NCI-H187 treated with DMSO at 0.1 percent for 48 hours (cell line): ENCODE results near the gene OTUD4.
"Not testable (repeated sequence)": the region's sequence is repeated elsewhere in the genome, so short reads cannot be mapped to it uniquely, and the experiment has no call there.

Experiments
- DNase-seq: peaks from one replicate; lab custom pipeline; 2025; lab: John Stamatoyannopoulos, UW

The OTUD4 gene

DNA sequence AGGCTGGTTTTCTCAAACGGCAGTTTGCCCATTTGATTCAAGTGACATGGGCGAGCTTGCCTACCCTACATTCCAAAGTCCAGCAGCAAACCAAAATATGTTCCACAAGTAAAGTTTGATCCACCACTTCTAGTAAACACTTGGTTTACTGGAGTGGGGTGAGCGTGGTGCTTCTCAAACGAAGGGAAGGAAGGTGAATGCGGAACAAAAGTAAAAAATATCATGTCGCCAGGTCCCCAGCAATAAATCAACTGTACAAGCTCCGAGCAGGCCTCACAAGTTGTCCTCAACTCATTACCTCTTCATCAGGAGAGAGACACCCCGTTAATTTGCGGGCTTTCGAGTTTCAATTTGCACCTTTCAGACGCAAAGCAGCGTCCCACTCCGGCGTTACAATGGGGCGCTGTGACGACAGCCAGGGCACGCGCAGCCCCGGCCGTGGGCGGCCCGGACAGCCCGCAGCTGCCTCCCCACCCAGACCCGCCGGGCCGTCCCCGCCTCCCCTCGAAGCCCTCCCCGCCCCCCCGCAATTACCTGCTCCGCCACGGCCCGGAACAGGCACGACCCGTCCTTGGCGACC lies 1.0 kb downstream of the OTUD4 start:
- DNase-seq, result no peak

DNA sequence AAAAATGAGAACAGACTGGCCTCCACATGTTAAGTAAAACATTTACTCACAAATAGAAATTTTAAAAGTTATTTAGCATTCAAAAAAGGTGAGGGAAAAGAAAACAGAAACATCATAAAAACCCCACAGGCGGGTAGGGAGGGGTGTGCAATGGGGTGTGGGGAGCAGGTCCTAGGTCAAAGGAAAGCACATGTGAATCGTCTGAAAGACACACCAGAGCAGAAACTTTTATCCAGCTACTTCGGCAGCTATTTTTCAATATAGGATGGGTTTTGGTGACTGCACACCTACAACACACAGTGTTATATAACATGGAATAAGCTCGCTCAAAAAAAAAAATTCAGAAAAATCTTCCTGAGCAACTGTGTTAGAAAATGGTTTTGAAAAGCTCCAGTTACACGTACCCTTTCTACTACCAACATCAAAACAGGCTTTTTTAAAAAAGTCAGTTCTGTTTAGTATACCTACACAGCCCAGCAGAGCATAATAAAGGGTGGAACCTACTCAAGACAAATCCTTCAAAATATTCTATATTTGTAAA lies 1.6 kb downstream of the OTUD4 start:
- no peak for DNase-seq

DNA sequence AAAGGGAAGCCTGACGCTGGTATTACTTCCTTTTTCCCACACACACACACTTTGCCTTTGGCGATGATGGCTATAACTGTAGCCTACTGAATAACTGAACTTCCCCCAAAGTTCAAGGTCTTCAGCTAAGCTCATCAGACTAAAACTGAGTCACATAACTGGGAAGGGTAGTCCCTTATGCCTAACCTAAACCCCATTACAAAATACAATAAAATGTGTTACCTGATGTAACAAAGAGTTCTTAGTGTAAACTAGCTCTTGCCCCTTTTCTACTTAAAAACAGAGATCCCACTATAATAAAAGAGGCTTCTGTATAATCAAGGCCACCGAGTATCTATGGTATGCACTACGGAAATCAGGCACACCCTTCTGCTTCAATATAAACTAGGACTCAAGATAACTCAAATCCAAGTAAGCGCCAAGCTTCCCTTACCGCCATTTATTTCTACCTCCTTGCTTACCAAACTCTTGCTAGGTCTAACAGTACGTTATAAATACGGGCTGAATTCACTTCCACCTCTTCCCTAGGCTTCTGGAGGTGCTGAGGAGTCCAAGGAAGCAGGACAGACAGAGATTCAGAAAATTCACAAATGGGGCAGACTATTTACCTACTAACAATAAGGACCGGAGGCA lies 2.4 kb downstream of the OTUD4 start:
- no peak for DNase-seq

DNA sequence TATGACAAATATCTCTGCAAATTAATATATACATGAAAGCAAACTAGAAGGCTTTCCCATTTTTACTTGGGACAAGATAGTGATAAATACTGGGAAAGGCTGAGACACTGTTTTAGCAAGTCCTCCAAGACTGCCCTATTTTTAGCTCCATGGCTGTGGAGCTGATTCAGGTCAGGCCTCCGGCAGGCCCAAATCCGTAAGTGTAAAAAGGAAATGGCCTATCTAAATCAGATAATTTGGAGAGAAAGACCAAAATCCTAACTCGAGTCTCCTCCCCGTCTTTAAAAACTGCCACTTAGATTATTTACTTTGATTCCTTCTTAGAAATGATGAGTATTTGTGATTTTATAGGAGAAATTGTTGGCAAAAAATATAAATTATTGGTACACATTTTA lies 2.9 kb downstream of the OTUD4 start:
- no peak for DNase-seq

DNA sequence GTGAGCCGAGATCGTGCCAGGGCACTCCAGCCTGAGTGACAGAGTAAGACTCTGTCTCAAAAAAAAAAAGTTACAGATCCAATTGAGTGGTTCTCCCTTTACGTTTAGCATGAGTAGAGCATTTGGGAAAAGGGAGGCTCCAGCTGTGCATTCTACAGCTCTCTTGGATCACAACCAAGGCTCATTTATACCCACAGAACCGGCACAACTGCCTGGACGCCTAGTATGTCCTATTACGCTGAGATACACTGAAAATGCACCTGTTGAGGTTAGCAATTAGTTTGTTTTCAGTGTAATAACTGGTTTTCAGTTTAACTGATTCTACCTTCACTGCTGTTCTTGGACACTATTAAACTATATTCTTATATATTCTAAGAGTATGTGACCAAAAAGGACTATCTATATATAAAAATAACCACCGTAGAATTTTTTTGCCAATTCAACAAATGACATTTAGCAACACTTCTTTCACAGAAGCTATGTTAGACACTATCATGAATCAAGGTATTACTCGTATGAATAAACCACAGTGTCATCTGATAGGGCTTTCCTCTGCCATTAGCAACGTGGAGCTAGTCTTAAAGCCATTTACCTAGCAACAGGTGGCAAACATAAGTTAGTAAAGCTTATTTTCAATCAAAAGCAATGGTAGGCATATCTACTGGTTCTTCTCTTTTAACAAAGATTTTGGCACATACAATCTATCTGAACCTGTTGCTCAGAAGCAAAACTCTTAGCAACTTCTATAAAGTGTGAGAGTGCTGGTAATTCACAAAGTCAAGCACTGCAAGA lies 3.6 kb downstream of the OTUD4 start:
- no peak for DNase-seq

DNA sequence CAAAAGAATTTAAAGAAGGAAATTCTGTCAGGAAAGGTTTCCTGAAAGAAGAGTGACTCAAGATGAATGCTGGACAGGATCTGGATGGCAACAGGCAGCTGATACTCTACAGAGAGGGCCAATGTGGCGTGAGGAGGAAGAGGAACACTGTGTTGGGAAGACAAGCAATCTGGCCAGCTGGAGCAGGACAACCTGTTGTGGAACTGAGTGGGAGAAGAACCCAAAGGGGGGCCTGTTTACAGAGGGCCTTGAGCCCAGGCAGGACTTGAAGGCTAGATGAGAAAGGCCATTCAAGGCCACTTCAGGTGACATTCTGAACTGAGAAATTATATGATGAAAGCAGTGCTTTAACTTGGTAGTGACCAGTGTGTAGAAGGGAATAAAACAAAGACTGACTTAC lies 8.5 kb downstream of the OTUD4 start:
- no peak for DNase-seq

DNA sequence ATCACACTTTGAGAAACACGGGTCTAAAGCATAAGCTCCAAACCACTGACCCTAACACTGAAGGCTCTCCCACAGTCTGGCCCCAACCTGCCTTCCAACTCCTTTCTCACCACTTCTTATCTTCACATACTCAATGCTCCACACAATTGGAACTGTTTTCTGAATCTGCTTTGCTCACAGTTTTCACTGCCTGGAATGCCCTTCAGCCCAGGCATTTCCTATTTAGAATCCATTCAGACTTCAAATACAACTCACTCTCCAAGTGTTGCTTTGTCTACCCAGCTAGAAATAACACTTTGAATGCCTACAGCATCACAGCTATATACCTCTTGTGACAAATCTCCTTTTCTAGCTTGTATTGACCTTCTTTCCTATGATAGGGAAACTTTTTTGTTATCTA lies 10.2 kb downstream of the OTUD4 start:
- no peak for DNase-seq

DNA sequence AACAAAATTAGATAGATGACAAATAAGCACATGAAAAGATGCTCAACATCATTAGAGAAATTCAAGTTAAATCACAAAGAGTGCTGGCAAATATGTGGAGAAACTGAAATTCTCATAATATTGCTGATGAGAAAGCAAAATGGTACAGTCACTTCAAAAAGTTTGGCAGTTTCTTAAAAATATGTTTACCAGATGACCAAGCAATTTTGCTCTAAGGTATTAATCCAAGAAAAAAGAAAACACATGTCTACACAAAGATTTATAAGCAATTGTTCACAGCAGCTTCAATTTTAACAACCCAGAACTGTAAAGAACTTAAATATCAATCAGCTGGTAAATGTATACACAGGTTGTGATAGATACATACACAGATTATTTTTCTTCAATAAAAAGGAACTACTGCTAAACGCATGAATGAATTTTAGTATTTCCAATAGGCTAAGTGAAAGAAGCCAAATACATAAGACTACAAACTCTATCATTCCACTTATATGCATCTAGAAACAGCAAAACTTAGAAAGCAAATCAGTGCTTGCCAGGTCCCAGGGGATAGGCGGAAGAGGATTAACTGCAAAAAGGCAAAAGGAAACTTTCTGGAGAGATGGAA lies 11.7 kb downstream of the OTUD4 start:
- DNase-seq, result no peak

DNA sequence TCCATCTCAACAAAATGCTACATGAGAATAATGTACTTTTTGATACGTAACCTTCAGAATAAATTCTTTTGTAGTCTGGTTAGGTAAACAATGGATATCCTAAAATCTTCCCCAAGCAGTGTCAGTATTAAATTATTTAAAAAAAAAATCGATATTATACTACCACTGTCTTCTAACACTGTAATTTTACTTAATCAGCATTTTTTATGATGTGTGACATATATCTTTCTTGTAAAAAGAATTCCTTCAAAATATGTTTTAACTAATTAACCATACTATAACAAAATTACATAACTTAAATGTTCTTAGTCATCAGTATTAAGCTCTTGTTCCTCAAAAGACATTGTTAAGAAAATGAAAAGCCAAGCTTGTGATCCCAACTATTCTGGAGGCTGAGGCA lies 12.5 kb downstream of the OTUD4 start:
- no peak for DNase-seq

DNA sequence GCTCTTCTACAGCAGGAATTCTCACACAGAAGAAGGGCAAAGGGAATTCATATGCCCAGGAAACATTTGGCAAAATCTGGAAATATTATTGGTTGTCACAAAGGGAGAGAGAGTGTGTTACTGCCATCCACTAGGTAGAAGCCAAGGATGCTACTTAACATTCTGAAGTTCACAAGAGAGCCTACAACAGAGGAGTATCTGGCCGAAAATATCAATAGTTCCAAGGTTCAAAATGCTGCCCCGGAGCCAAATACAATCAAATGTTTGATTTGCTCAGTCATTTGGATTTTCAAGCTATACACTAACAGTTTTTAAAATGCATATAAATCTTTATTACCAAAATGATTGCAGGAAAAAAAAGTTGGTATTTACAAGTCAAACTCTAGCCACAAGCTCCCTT lies 18.8 kb downstream of the OTUD4 start:
- no peak for DNase-seq

DNA sequence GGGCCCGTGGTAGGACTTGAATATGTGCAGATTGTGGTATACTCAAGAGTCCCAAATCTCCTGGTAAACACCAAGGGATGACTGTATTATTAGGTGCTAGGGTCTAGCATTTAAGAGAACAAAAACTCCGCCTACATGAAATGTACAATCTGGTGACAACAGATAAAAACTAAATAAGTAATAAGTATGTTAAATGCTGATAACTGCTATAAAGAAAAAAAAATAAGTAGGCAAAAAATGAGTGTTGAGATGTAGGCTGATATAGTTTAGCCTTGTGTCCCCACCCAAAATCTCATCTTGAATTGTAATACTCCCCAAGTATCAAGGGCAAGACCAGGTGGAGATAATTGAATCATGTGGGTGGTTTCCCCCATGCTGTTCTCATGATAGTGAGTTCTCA lies 23.4 kb downstream of the OTUD4 start:
- no peak for DNase-seq

DNA sequence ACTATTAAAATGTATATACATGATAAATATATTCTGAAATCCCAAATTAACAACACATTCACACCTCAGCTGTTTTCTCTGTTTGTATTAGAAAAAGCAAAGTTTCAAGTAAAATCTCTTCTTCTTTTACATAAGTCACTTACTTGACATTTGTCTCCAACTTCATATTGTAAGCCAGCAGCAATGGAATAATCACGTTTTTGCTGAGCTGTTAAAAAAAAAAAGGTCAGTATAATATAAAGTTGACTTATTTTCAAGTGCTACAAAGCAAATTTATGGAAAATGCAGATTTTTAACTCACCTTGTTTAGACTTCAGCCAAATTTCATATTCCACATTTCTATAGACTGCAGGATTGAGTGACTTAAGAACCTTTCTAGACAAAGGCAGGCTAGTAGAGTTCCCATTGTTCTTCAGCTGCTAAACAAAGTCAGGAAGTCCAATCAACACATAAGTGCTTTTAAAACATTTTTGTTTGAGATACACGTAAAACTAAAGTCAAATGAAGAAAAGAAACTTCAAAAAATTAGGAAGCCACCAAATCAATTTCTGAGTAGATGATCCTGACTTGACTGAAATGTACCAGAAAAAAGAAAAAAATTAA lies 25.0 kb downstream of the OTUD4 start:
- no peak for DNase-seq

DNA sequence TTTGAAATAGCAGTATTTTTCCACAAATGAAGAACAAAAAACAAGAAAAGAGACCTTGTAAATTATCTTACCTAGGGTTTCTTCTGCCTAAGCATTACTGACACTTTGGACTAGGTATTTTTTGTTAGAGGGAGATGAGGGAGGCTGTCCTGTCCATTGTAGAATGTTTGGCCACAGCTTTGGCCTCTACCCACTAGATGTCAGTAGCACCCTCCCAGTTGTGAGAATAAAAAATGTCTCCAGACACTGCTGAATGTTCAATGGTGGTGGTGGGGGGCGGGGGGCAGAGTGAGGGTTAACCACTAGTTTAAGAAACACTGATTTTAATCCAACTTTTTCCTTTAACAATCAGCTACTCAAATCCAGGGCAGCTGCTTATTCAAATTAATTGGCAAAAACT lies 25.8 kb downstream of the OTUD4 start:
- DNase-seq, result no peak

DNA sequence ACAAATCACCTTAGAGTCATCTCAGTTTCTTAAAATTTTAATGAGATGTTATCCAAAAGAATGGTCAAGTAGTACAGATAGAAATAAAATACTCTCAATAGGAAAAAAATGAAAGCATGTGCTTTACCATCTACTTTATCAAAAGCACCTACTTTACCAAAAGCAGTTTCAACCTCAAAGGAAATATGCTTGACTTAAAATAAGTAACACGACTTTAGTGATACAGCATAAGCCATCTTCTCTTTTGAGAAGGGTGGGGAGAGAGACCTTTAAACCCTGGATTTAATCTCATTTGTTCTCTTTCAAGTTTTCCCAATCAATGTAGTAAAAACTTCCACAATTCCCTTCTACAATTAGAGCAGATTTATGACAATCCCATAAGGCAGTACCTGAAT lies 26.5 kb downstream of the OTUD4 start:
- DNase-seq, result no peak

DNA sequence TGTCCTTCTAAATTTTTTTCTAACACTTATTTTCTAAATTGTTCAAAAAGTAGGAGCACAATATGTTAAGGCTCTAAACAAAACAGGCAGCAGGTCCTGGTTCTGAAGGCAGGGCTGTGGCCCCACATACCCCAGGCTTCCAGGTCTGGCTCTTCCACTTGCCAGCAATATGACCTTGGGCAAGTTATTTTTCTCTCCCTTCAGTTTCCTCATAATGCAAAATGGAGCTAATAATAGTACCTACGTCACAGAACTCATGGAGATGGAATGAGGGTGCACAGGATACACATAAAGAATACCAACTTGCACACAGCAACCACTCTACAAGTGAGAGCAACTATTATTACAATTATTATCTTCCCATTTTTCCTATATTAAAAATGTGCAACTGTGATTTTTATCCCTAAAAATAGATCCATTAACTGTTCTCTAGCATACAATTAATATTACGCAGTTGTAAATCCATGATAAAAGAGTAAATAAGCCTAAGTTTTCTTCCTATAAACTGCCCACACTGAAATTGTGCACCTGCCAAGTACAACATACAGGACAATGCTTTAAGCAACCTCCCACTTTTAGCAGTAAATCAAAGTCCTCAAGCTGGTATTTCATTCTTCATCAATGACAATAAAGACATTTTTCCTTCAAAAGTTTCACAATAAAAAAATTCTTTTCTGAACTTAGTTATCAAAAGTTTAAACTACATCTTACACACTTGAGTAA lies 27.0 kb downstream of the OTUD4 start:
- no peak for DNase-seq

DNA sequence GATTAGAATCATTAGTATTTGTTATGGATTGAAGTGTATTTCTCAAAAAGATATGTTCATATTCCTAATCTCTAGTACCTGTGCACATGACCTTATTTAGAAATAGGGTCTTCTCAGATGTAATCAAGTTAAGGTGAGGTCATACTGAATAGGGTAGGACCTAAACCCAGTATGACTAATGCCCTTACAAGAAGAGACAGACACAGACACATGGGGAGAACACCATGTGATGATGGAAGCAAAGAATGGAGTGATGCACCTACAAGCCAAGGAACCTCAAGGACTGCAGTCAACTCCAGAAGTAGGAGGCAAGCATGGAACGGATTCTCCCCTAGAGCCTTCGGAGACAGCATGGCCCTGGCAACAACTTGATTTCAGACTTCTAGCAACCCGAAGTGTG lies 31.4 kb downstream of the OTUD4 start:
- DNase-seq, result no peak

DNA sequence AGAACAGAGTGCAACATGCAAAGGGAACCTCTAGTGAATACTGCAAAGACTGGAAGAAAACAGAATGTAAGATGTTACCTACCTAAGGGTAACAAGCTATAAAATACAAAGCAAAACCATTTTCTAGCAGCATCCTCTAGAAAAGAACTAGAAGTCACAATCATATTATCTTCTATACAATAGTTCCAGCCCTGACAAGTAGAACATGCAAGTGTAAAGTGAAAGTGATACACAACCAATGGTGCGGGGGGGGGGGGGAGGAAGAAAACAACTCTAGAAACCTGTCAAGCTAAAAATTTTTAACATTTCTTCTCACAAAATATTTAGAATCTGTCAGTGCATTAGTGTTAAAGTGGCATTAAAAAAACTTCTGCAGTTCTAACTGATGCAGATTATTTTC lies 44.2 kb downstream of the OTUD4 start:
- not testable (repeated sequence) for DNase-seq

DNA sequence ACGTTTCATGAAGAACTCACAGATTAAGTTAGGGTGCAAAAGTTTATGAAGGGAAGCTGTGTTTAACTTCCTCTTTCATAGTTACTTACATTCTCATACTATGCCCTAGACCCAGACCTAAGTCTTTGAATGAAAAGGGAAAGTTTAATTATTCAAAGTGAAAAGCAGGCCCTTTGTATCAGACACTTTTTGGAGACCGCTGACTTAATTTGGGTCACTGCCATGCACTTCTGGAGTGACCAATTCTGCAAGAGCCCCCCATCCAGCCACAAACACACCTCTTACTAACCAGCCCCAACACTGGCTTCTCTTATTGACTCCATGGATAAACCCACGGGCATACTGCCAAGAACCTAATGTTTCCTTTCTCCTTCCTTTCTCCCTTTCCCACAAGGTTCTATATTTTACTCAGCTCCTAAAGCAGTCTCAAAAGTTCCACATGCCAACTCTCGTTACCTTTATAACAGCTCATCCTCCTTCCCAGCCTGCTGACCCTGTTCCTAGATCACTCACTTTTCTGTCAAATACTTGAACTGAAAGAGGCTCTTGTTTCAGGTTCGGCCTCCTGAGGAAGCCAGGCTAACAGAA lies 47.8 kb downstream of the OTUD4 start:
- DNase-seq, result no peak

DNA sequence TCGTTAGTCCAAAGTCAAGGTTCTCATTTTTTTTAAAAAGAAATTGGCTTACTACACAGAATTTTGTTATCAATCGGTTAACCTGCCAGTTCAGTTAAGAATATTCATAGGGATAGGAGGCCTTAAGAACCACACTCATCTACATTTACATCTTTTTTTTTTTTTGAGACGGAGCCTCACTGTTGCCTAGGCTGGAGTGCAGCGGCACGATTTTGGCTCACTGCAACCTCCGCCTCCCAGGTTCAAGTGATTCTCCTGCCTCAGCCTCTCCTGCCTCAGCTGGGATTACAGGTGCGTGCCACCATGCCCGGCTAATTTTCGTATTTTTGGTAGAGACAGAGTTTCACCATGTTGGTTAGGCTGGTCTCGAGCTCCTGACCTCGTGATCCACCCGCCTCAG lies 48.5 kb downstream of the OTUD4 start:
- DNase-seq, result no peak

DNA sequence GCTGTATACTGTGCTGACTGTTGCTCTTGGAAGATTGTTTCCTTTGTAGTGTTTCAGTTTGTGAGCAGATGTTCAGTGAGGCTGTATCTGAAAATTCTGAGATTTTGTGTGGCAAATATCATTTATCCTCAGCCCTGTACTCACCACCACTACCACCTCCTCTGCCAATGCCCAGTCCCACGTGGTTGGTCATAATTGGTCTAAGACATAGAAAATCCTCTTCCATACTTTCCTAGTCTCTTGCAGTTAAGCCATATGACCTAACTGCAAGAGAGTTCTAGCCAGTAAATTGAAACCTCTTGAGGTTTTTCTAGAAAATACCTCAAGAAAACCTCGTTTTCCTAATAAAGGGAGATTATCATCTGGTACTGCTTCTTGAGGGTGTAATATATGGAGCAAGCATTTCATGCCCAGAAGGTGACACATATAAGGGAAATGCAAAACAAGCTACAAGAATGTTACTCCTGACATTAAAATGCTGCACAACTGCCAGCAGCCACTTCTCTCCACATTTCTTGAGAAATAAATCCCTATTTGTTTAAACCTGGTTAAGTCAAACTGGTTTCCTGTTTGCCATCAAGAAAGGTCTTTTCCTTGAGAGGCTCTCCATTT lies 49.5 kb downstream of the OTUD4 start:
- no peak for DNase-seq

DNA sequence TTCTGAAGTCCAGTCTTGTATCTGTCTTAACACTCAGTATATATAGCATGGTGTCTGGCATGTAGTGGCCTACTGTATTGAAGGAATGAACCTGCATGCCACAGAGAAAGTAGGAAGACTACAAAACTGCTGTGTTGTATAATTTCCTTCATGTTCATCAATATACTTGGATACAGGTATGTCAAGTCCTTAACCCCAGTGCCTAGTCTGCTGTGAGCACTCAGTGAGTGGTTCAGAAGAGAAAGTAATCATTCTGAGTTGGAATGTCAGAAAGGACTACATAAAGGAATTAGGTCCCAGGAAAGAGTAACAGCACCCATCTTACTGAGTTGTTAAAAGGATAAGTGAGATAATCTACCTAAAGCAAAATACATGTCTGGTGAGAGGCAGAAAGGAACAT lies 50.3 kb downstream of the OTUD4 start:
- no peak for DNase-seq
